Skeletal muscle cell (primary cell): ENCODE data around the gene LMAN2.

ENCODE experiments used
- DNase-seq: peaks from one replicate; pipeline ENCODE4 v3.0.0-alpha.2; 2010; ENCODE audit warnings: low read depth
- H3K4me3 ChIP-seq: 2 replicates; pipeline ENCODE4 v1.5.1; 2011; ENCODE audit warnings: low read depth, mild to moderate bottlenecking, control low read depth, low read length, moderate library complexity

LMAN2 gene, protein sequence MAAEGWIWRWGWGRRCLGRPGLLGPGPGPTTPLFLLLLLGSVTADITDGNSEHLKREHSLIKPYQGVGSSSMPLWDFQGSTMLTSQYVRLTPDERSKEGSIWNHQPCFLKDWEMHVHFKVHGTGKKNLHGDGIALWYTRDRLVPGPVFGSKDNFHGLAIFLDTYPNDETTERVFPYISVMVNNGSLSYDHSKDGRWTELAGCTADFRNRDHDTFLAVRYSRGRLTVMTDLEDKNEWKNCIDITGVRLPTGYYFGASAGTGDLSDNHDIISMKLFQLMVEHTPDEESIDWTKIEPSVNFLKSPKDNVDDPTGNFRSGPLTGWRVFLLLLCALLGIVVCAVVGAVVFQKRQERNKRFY

DNA sequence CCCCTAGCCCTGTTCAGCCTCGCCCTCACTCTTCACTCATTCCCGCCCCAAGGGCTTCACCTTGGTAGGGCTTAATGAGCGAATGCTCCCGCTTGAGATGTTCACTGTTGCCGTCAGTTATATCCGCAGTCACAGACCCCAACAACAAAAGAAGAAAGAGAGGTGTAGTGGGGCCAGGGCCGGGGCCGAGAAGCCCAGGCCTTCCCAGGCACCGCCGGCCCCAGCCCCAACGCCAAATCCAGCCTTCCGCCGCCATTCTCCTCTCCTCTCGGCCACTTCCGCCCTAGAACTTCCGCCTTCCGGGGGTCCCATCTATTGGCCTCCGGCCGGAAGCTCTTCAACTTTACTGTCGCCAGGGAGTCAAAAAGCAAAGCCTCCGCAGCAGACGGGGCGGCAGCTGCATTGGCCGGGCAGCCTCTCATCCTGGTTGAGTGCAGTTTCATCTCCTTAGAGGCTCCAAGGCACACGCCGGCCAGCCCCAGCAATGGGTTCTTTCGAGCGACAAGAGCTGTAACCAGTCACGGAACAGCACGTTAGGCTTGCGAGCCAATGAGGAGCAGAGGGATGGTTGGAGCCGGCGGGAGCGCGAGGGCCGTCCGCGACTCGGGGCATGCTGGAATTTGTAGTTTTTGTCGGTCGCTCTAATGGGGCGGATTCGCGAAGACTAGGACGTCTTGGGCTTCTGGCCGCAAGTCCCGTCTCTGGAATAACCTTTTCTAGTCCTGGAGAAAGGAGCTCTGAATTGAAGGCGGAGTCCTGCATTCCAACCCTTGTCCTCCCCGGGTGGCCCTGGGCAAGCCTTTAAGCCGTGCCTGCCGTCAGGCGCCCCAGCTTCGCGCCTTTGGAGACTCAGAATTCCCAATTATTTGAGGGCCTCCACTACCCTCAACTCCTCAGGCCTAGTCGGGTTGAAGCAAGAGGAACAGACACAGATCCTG lies at the start of gene LMAN2:
Gene LMAN2 (minus strand): TSS at position 277 of the 938 bp plus-strand sequence. CDS start 21 bp downstream, at position 256.
- peak within 1 kb of the TSS; percentile 100 for H3K4me3 ChIP-seq
- DNase-seq = peak; percentile 90

DNA sequence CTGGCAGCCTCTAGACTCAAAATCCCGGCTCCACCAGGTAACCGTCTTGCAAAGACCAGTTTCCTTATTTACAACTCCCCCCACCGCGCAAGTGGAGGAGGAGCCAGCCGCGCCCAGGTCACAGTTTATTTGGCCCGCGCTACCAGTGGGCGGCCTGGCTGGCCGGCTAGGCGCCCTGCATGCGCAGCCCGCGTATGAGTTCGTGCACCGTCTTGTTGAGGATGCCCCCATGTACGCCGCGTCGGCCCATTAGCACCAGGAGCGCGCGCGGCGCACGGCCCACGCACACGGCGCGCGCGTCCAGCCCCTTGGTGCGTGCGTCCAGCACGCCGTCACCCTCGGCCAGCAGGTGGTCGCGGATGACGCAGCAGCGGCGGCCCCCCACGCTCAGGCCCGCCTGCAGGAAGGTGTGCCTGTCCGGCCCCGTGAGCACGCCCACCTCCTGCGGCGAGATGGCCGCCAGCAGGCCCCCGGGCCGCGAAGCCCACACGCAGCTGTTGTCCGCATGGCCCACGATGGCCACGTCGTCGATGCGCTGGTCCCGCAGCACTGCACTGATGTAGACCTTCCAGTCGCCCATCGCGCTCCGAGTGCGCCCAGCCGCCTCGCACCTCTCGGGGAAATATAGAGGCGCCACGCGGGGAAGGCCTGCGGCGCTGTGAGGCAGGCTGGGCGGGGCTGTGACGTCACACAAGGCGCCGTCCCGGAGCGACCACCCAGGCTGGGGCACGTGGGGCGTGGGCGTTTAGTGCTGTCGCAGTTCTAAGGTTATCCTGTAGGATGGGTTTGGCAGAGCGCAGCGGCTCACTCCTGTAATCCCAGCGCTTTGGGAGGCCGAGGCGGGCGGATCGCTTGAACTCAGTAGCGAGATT lies 48.8 kb upstream of the LMAN2 start, which contains the start of gene PFN3:
Gene PFN3 (minus strand): TSS at position 665 of the 872 bp plus-strand sequence. CDS start 85 bp downstream, at position 580.
- no peak for DNase-seq
- no peak within 1 kb of the TSS for H3K4me3 ChIP-seq

DNA sequence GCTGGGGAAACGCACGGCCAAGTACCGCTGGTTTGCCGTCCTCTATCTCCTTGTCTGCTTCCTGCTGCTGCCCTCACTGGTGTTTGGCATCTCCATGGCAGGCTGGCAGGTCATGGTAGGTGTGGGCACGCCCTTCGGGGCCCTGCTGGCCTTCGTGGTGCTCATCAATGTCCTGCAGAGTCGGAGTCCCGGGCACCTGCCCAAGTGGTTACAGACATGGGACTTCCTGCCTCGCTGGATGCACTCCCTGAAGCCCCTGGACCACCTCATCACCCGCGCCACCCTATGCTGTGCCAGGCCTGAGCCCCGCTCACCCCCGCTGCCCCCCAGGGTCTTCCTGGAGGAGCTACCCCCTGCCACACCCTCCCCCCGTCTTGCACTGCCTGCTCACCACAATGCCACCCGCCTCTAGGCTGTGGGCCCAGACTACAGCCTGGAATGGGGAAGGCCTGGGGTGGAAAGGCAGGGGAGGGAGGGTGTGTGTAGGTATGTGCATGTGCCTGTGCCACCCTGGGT lies 46.5 kb upstream of the LMAN2 start:
- H3K4me3 ChIP-seq = no peak overlapping the region
- DNase-seq = no peak

GRCh38 chr5:177396807-177397206 lies 45.3 kb upstream of the LMAN2 start:
- no peak for DNase-seq
- no peak overlapping the region for H3K4me3 ChIP-seq

DNA sequence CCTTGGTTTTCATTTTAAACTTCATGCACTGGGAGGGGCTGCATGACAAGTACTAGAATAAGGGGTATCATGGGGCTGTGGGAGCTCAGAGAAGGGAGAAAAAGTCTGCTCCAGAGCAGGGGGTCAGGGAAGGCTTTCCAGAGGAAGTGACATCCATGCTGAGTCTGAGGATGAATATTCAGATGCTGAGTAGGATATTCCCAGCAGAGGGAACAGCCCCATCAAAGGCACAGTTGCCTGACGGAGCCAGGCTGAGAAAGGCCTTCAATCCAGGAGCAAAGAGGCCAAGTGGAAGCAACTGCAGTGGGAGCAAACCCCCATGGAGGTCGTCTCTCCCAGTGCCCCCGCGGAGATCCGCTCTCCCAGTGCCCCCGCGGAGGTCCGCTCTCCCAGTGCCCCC lies 44.6 kb upstream of the LMAN2 start:
- no peak for DNase-seq
- no peak overlapping the region for H3K4me3 ChIP-seq

DNA sequence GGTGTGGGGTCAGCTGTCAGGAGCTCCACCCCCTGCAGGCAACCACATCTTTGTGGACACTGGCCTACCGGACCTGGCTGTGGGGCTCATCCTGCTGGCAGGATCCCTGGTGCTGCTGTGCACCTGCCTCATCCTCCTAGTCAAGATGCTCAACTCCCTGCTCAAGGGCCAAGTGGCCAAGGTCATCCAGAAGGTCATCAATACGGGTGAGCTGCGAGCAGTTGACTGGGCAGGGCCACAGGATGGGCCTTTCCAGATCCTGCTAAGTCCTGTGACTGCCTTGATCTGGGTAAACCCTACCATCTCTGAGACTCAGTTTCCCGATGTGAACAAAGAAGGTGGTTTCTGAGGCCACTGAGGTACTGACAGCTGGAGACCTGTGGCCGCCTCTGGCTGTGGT lies 42.5 kb upstream of the LMAN2 start:
- no peak for DNase-seq
- no peak overlapping the region for H3K4me3 ChIP-seq

DNA sequence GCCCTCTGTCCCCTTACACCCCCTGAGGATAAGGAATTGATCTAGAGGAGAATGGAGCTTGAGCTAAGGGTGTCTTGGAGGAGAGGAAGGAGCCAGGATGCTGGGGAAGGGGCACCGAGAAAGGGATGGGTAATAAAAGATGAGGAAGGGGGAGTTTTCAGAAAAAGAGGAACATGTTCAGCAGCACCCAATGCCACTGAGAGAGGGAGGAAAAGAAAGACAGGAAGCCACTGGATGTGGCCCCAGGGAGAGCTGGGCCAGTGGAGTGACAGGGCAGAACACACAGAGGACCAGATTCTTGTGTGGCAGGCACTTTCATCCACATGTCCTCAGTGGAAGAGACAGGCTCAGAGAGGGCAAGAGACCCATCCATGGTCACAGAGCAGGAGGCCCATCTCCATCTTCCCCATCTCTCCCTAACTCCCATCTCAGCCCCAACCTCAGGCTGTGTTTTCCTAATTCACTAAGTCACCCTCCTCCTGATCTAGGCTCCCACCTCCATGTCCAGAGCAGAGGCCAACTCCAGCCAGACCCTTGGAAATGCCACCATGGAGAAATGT lies 41.8 kb upstream of the LMAN2 start:
- H3K4me3 ChIP-seq = no peak overlapping the region
- no peak for DNase-seq

- DNase-seq = no peak
Observed at GRCh38 chr5:177392765-177393164, 41.3 kb upstream of the LMAN2 start.

GRCh38 chr5:177390363-177391300 lies 39.2 kb upstream of the LMAN2 start:
- peak; percentile 28 for DNase-seq
- H3K4me3 ChIP-seq = no peak overlapping the region

More at GRCh38 chr5:177392765-177393164, 41.3 kb upstream of the LMAN2 start:
- H3K4me3 ChIP-seq = no peak overlapping the region

DNA sequence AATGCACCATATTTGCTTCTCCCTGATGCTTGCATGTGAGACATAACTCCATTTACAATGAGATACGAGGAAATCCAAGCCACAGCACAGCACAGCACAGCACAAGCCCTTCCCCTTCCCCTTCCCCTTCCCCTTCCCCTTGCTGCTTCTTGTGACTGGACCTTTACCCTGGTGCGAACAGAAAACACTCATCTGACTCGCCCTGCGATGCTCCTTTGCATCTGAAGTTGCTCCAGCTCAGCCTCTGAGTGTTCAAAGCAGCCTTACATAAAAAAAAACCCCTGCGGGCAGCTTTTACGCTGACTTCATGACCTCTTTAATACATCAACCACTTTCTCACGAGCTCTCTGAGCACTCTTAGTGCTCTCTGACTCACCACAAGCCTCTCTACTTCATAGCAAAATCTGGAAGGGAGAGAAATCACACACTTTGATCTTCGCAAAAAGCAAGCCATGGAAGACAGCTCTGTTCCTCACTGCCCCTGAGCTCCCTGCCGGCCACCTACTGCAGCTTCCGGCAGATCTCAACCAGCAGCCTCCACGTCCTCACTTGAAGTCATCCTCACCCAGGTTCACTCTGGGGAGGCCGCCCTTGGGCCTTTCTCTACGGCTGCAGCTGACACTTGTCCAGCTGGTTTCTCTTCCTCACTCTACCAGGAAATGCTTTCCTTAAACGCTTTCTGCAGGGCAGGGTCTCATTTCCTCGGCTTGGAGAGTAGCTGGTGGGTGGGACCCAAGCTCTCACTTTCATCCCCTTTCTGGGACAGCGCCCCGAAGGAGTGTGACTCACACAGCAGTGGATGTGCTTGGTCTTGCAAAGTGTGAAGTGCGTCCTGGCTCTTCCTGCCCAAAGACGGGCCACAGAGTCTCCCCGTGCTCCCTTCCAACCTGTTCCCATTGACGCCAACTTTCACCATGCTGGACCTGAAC lies 38.0 kb upstream of the LMAN2 start:
- H3K4me3 ChIP-seq = peak overlapping the region; percentile 3
- peak; percentile 75 for DNase-seq

- no peak overlapping the region for H3K4me3 ChIP-seq
- no peak for DNase-seq
Observed at GRCh38 chr5:177388521-177389052, 37.1 kb upstream of the LMAN2 start.

GRCh38 chr5:177387405-177387804 lies 35.9 kb upstream of the LMAN2 start:
- H3K4me3 ChIP-seq = no peak overlapping the region
- no peak for DNase-seq

DNA sequence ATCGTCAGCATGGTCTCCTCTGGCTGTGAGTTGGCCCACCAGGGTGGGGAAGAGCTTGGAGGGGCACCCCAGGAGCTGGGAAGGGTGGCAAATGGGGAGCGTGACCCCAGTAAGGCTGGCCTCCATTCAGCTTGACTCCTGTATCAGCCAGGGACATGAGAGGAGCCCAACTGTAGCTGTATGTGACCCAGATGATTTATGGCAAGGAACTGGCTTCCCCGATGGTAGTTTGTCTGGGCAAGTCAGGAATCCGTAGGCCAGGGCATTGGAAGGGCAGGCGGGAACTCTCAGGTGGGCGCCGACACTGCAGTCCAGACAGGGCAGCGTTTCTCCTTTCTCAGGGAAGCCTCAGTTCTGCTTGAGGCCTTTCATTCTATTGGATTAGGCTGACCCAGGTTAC lies 35.1 kb upstream of the LMAN2 start:
- no peak for DNase-seq
- H3K4me3 ChIP-seq = no peak overlapping the region

GRCh38 chr5:177385720-177386119 lies 34.3 kb upstream of the LMAN2 start:
- no peak for DNase-seq
- H3K4me3 ChIP-seq = no peak overlapping the region

DNA sequence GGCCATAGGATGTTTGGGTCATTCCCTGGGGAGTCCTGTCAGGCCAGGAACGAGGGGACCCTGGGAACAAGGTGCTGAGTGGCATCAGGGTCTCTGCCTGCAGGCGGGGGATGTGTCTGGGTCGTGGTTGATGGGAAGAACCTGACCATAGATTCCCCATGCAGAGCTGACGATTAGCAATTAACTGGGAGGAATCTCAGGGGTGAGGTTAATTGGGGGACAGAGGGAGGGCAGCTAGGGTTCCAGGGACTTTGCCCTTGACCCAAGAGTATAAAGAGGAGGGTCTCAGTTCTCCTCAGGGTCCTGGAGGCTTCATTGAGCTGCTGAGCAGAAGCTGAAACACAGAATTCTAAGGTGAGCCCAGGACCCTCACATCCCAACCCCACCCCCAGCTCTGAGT lies 32.7 kb upstream of the LMAN2 start, which contains the start of gene SLC34A1:
Gene SLC34A1 (plus strand): TSS at position 301 of the 400 bp plus-strand sequence. CDS start 1,308 bp downstream, outside the sequence.
- no peak for DNase-seq
- H3K4me3 ChIP-seq = no peak within 1 kb of the TSS

DNA sequence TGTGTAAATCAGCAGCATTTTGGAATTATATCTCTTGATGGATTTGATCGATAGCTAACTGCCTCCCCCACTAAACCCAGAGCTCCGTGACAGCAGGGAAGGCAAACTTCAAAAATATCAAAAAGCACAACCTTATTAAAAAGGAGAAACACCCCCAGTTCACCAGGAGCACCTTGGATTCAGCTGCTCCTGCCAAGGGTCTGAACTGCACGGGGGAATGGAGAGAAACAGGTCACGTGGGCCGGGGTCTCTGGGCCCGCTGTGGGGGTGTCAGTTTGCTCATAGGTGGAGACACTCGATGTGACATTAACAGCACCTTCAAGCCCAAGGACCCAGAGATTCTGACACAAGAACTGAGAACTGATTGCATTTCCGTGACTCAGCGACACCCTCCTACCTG lies 31.7 kb upstream of the LMAN2 start:
- H3K4me3 ChIP-seq = no peak overlapping the region
- no peak for DNase-seq
